ENCODE measurements around the gene LZTS2.

Gene LZTS2

GRCh38 chr10:101014966-101015581 lies 15.5 kb downstream of the LZTS2 start:
- DNase-seq: peak; percentile 53 to 60

- no peak for DNase-seq
These were observed 16.0 kb downstream of the LZTS2 start for GRCh38 chr10:101015582-101015973.

- no peak for DNase-seq
These were observed 17.2 kb downstream of the LZTS2 start for GRCh38 chr10:101016814-101017213.

- peak in 1 of 2 donors; percentile 54 for DNase-seq
These were observed 18.6 kb downstream of the LZTS2 start for GRCh38 chr10:101018118-101018599.

- DNase-seq: peak; percentile 84 to 86
These were observed 19.2 kb downstream of the LZTS2 start for GRCh38 chr10:101018600-101019439.

- no peak for DNase-seq
These were observed 19.8 kb downstream of the LZTS2 start for GRCh38 chr10:101019440-101019703.

- DNase-seq: no peak
These were observed 20.9 kb downstream of the LZTS2 start for GRCh38 chr10:101020427-101021075.

- DNase-seq: no peak
These were observed 21.6 kb downstream of the LZTS2 start for GRCh38 chr10:101021239-101021638.

- DNase-seq: no peak
These were observed 22.2 kb downstream of the LZTS2 start for GRCh38 chr10:101021692-101022251.

GRCh38 chr10:101022967-101023705 lies 23.5 kb downstream of the LZTS2 start:
- no peak for DNase-seq

- peak in 1 of 2 donors; percentile 31 for DNase-seq
These were observed 27.6 kb downstream of the LZTS2 start for GRCh38 chr10:101027106-101027720.

- peak; percentile 40 to 47 for DNase-seq
These were observed 29.1 kb downstream of the LZTS2 start for GRCh38 chr10:101028446-101029337.

GRCh38 chr10:101029520-101030295 lies 30.1 kb downstream of the LZTS2 start:
- no peak for DNase-seq

- DNase-seq: no peak
These were observed 31.0 kb downstream of the LZTS2 start for GRCh38 chr10:101030496-101031127.

- peak; percentile 96 to 97 for DNase-seq
These were observed 31.7 kb downstream of the LZTS2 start, which contains the start of the genes PDZD7 and SFXN3 for GRCh38 chr10:101031128-101031795. Gene PDZD7, minus strand, starts transcription at chr10:101031129. Its CDS starts 910 bp downstream, at chr10:101030219. Gene SFXN3, plus strand, starts transcription at chr10:101031234. Its CDS starts 3,461 bp downstream, at chr10:101034695.

- peak; percentile 76 to 87 for DNase-seq
These were observed 32.4 kb downstream of the LZTS2 start for GRCh38 chr10:101031796-101032636.

GRCh38 chr10:101032637-101033224 lies 33.1 kb downstream of the LZTS2 start:
- peak; percentile 71 to 86 for DNase-seq
